ENCODE measurements around the gene NDE1. TPM values are rescaled to one million over a fixed set of nuclear protein-coding genes. Genes with fewer than 3 reads are reported as not detected.

NDE1 gene
- total and polyA plus RNA-seq, 9 of the 15 experiments (the other 6 are each of a cell fraction or from before 2014, with no cell fraction given): 3.1 to 59.9 (median 30.0) TPM

DNA sequence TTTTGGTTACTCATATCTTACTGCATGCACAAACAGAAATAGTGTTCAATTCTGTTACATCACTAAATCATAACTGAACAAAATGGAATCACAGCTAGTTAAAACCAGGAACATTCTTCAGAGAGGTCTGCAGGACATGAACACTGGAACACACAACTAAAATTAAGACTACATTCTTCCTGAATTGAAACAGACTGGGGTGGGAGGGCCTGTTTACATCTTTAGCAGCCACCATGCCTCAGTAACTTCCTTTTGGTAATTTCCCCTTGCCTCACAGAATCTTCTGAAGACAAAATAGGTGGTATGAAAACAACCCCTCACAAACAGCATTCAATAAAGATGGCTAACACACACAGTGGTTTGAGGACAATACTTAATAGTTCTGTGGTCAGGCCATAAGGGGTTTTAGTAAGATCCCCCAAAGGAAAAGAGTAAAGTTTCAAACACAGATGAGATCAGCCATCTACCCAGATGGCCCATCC, 13.6 kb upstream of the NDE1 start:
- ATAC-seq (no peak), FAIRE-seq (no peak), DNase-seq (ENCODE audit: extremely low read depth in 1 of 4, low spot score in 3 of 4) (no peak)
- peaks cover 18% of the 10 kb centered on the region for H3K79me2 ChIP-seq (ENCODE audit: control insufficient read depth, insufficient read depth, low read length)
- H3K4me3 ChIP-seq: no peak overlapping the region
- H3K36me3 ChIP-seq (ENCODE audit: control insufficient read depth, insufficient read depth, low read length): peaks cover 74% of the 10 kb centered on the region
- H3K9me3 ChIP-seq (replicated peaks; ENCODE audit: control insufficient read depth, insufficient read depth, low read depth, low read length): no peaks in the 10 kb centered on the region
- TF ChIP-seq SIN3B (IDR thresholded peaks at IDR 0.05; ENCODE audit: low read depth) (no peak), ZNF174 (CRISPR knock-in tag; IDR thresholded peaks at IDR 0.05) (no peak), ZNF197 (CRISPR knock-in tag; IDR thresholded peaks at IDR 0.05; ENCODE audit: low read depth) (no peak), THRAP3 (IDR thresholded peaks at IDR 0.05; ENCODE audit: borderline replicate concordance) (no peak), ZNF644 (tag; IDR thresholded peaks at IDR 0.05; ENCODE audit: low read depth) (no peak), SMARCA4 (IDR thresholded peaks at IDR 0.05) (no peak), FUS (optimal IDR thresholded peaks at IDR 0.05; ENCODE audit: low read depth, low read length) (no peak), ZNF175 (CRISPR knock-in tag; IDR thresholded peaks at IDR 0.05; ENCODE audit: low read depth) (no peak), ARID1B (IDR thresholded peaks at IDR 0.05) (no peak)
- H4K20me1 ChIP-seq (replicated peaks; ENCODE audit: control insufficient read depth, insufficient read depth, low read length): no peaks in the 10 kb centered on the region
- in situ Hi-C loops (cut with MboI) (no loop called here), intact Hi-C loops (cut with micrococcal nuclease) (no loop called here)
- H3K9me1 ChIP-seq (ENCODE audit: control insufficient read depth, insufficient read depth, low read length): no peaks in the 10 kb centered on the region
- peaks cover 0 to 11% of the 10 kb centered on the region in 2 experiments; a peak in 3 of 5 replicates for H3K4me1 ChIP-seq (replicated peaks in 1 of 2; ENCODE audit: control insufficient read depth in 2 of 2, insufficient read depth in 2 of 2, low read length in 2 of 2)
- H3K27ac ChIP-seq (ENCODE audit: extremely low read depth, low read depth, low read length): no peak overlapping the region
- H3K27me3 ChIP-seq (ENCODE audit: control insufficient read depth in 2 of 2, insufficient read depth in 2 of 2, low read length in 2 of 2): no peaks in the 10 kb centered on the region
- POLR2A ChIA-PET: no interaction called here
- H3K9ac ChIP-seq (ENCODE audit: insufficient read depth in 1 of 2, low read depth in 2 of 2, low read length in 2 of 2): no peak overlapping the region
- no peak overlapping the region for H2AFZ ChIP-seq (ENCODE audit: low read depth, low read length)
- H3K4me2 ChIP-seq (ENCODE audit: insufficient read depth, low read length): no peak overlapping the region
- CTCF ChIA-PET (ENCODE audit: low intra/inter-chr PET ratio): no interaction called here
- BruUV-seq (replicated peaks): no TSS peak
